Trophoblast cell (in vitro differentiated cells and primary cell): Measurements from ENCODE around the gene RASGRF1.

Source experiments
- DNase-seq, 2 donors: peaks; one replicate each; pipeline ENCODE4 v3.0.0-alpha.2; 2016
- H2AFZ ChIP-seq: 2 replicates; pipeline ENCODE4 v1.6.1; 2013; ENCODE audit warnings: low read length, moderate library complexity, mild to moderate bottlenecking; ENCODE audit not compliant: insufficient read depth, poor library complexity
- H2AK5ac ChIP-seq: 2 replicates; pipeline ENCODE4 v1.6.1; 2013; ENCODE audit warnings: mild to moderate bottlenecking, low read length
- H2BK120ac ChIP-seq: 2 replicates; pipeline ENCODE4 v1.6.1; 2013; ENCODE audit warnings: low read length, mild to moderate bottlenecking, moderate library complexity; ENCODE audit not compliant: insufficient read depth, poor library complexity
- H2BK12ac ChIP-seq: 2 replicates; pipeline ENCODE4 v1.6.1; 2013; ENCODE audit warnings: mild to moderate bottlenecking, low read length, moderate library complexity
- H2BK5ac ChIP-seq: 2 replicates; pipeline ENCODE4 v1.6.1; 2013; ENCODE audit warnings: low read length, low read depth, moderate library complexity, mild to moderate bottlenecking; ENCODE audit not compliant: poor library complexity
- H3K14ac ChIP-seq: 2 replicates; pipeline ENCODE4 v1.6.1; 2013; ENCODE audit warnings: mild to moderate bottlenecking, low read length
- H3K18ac ChIP-seq: 2 replicates; pipeline ENCODE4 v1.6.1; 2013; ENCODE audit warnings: mild to moderate bottlenecking, low read length
- H3K23ac ChIP-seq: 2 replicates; pipeline ENCODE4 v1.6.1; 2013; ENCODE audit warnings: low read length
- H3K27ac ChIP-seq: 2 replicates; pipeline ENCODE4 v1.5.1; 2013; ENCODE audit warnings: low read depth, mild to moderate bottlenecking, inconsistent platforms, low read length, moderate library complexity
- H3K27me3 ChIP-seq: 2 replicates; pipeline ENCODE4 v1.6.1; 2013; ENCODE audit warnings: inconsistent platforms, mild to moderate bottlenecking, low read length, moderate library complexity; ENCODE audit not compliant: insufficient read depth
- H3K36me3 ChIP-seq, 2 experiments: 1 replicate in 1 of 2; 2 replicates in 1 of 2; pipeline ENCODE4 v1.6.1; 2013; ENCODE audit warnings: low read length in 2 of 2, mild to moderate bottlenecking in 2 of 2, moderate library complexity in 1 of 2; ENCODE audit not compliant: insufficient read depth in 2 of 2, control insufficient read depth in 1 of 2
- H3K4ac ChIP-seq: 2 replicates; pipeline ENCODE4 v1.6.1; 2013; ENCODE audit warnings: low read depth, mild to moderate bottlenecking, low read length, moderate library complexity
- H3K4me1 ChIP-seq, 2 experiments: 1 replicate in 1 of 2; 2 replicates in 1 of 2; pipeline ENCODE4 v1.6.1; 2013; ENCODE audit warnings: low read length in 2 of 2, mild to moderate bottlenecking in 2 of 2, moderate library complexity in 1 of 2; ENCODE audit not compliant: insufficient read depth in 2 of 2, control insufficient read depth in 1 of 2
- H3K4me2 ChIP-seq: 2 replicates; pipeline ENCODE4 v1.6.1; 2013; ENCODE audit warnings: inconsistent platforms, mild to moderate bottlenecking, low read length, moderate library complexity
- H3K4me3 ChIP-seq: 2 replicates; pipeline ENCODE4 v1.5.1; 2013; ENCODE audit warnings: mild to moderate bottlenecking, low read depth, low read length, inconsistent platforms
- H3K79me1 ChIP-seq: one replicate; pipeline ENCODE4 v1.6.1; 2013; ENCODE audit warnings: low read length
- H3K79me2 ChIP-seq: 2 replicates; pipeline ENCODE4 v1.6.1; 2013; ENCODE audit warnings: low read length, mild to moderate bottlenecking; ENCODE audit not compliant: control insufficient read depth, insufficient read depth, poor library complexity
- H3K9ac ChIP-seq: 2 replicates; pipeline ENCODE4 v1.6.1; 2013; ENCODE audit warnings: mild to moderate bottlenecking, low read length
- H3K9me3 ChIP-seq: 2 replicates; pipeline ENCODE4 v1.6.1; 2013; ENCODE audit warnings: low read depth, mild to moderate bottlenecking, control low read depth, inconsistent platforms, low read length; ENCODE audit not compliant: insufficient read depth
- H4K12ac ChIP-seq: 2 replicates; pipeline ENCODE4 v1.6.1; 2013; ENCODE audit warnings: low read depth, mild to moderate bottlenecking, low read length, moderate library complexity
- H4K8ac ChIP-seq: 2 replicates; pipeline ENCODE4 v1.6.1; 2013; ENCODE audit warnings: low read depth, mild to moderate bottlenecking, low read length, moderate library complexity
- H4K91ac ChIP-seq: one replicate; pipeline ENCODE4 v1.6.1; 2013; ENCODE audit warnings: low read depth, mild to moderate bottlenecking, low read length, moderate library complexity
- WGBS: extraction: QIAGEN DNeasy Blood & Tissue Kit; methylation state at CpG from one replicate; pipeline ENCODE4 v1.1.7; 2013; ENCODE audit warnings: missing lambda C conversion rate; ENCODE audit not compliant: insufficient read length, insufficient coverage; ENCODE audit errors: extremely low coverage; 5-methylcytosine and 5-hydroxymethylcytosine counted together

Gene RASGRF1

DNA sequence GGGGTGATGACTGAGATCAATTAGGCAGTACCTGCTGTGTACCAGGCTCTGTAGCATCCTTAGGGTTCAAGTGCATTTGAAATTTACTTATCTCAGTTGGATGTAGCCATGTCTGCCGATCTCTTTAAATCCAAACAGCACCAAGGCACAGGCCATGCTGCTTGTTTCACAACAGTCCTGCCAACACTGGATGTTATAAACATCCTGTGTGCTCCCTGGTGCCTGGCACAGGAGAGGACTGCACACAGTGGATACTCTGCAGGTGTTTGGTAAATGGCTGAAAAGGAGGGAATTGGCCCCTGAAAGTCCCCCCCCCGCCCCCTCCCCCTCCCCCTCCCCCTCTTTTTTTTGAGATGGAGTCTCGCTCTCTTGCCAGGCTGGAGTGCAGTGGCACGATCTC lies 172.7 kb downstream of the RASGRF1 start:
- Histone ChIP-seq H3K27me3 (no peaks in the 10 kb centered on the region), H3K4ac (no peak overlapping the region), H3K36me3 (peaks cover 34 to 49% of the 10 kb centered on the region in 2 experiments), H4K91ac (no peak overlapping the region), H3K9ac (no peak overlapping the region), H2AFZ (no peak overlapping the region), H4K8ac (no peak overlapping the region), H3K14ac (no peak overlapping the region), H3K23ac (no peak overlapping the region), H3K4me3 (no peak overlapping the region), H3K79me2 (no peaks in the 10 kb centered on the region), H2BK12ac (no peak overlapping the region), H2BK120ac (no peak overlapping the region), H3K27ac (no peak overlapping the region), H3K9me3 (no peaks in the 10 kb centered on the region), H3K4me1 (peaks cover 0 to 4% of the 10 kb centered on the region in 2 experiments), H3K4me2 (no peak overlapping the region), H2BK5ac (no peak overlapping the region), H3K79me1 (no peaks in the 10 kb centered on the region), H3K18ac (no peak overlapping the region), H2AK5ac (no peak overlapping the region), H4K12ac (no peak overlapping the region)
- WGBS = no CpG with 5 or more reads among the region's 4 CpGs
- DNase-seq = no peak

- Histone ChIP-seq H2AFZ (no peak overlapping the region), H4K8ac (no peak overlapping the region)
- no CpG with 5 or more reads among the region's 4 CpGs for WGBS
These were observed 174.5 kb downstream of the RASGRF1 start for GRCh38 chr15:78916088-78916487.

GRCh38 chr15:78915341-78916087 lies 175.1 kb downstream of the RASGRF1 start:
- no peak overlapping the region for H4K8ac ChIP-seq
- no peak overlapping the region for H3K18ac ChIP-seq
- no peak overlapping the region for H3K23ac ChIP-seq
- peak in 1 of 2 donors; percentile 45 for DNase-seq
- no peak overlapping the region for H2BK5ac ChIP-seq
- H4K91ac ChIP-seq = no peak overlapping the region
- no peak overlapping the region for H2BK120ac ChIP-seq
- no peak overlapping the region for H2AFZ ChIP-seq
- H3K4ac ChIP-seq = no peak overlapping the region
- H3K79me1 ChIP-seq = no peaks in the 10 kb centered on the region
- no peaks in the 10 kb centered on the region for H3K9me3 ChIP-seq
- no peaks in the 10 kb centered on the region for H3K79me2 ChIP-seq
- H3K36me3 ChIP-seq = peaks cover 24 to 41% of the 10 kb centered on the region in 2 experiments
- no peak overlapping the region for H3K14ac ChIP-seq
- no peak overlapping the region for H3K4me3 ChIP-seq
- H3K27ac ChIP-seq = no peak overlapping the region
- H3K9ac ChIP-seq = no peak overlapping the region
- no peak overlapping the region for H2BK12ac ChIP-seq
- no peak overlapping the region for H4K12ac ChIP-seq
- WGBS = no CpG with 5 or more reads among the region's 12 CpGs
- peaks cover 0 to 4% of the 10 kb centered on the region in 2 experiments for H3K4me1 ChIP-seq
- H3K27me3 ChIP-seq = no peaks in the 10 kb centered on the region
- H3K4me2 ChIP-seq = no peak overlapping the region
- H2AK5ac ChIP-seq = no peak overlapping the region

More at GRCh38 chr15:78916088-78916487, 174.5 kb downstream of the RASGRF1 start:
- H2BK120ac ChIP-seq = no peak overlapping the region
- no peak overlapping the region for H3K14ac ChIP-seq
- H4K91ac ChIP-seq = no peak overlapping the region
- H3K9ac ChIP-seq = no peak overlapping the region
- no peak for DNase-seq
- no peak overlapping the region for H3K4me3 ChIP-seq
- H3K27ac ChIP-seq = no peak overlapping the region
- H2BK5ac ChIP-seq = no peak overlapping the region
- no peaks in the 10 kb centered on the region for H3K27me3 ChIP-seq
- peaks cover 0 to 4% of the 10 kb centered on the region in 2 experiments for H3K4me1 ChIP-seq
- H4K12ac ChIP-seq = no peak overlapping the region
- no peak overlapping the region for H3K23ac ChIP-seq
- H3K18ac ChIP-seq = no peak overlapping the region
- peaks cover 22 to 37% of the 10 kb centered on the region in 2 experiments for H3K36me3 ChIP-seq
- no peaks in the 10 kb centered on the region for H3K79me2 ChIP-seq
- no peak overlapping the region for H3K4ac ChIP-seq
- no peak overlapping the region for H3K4me2 ChIP-seq
- no peak overlapping the region for H2AK5ac ChIP-seq
- H2BK12ac ChIP-seq = no peak overlapping the region
- no peaks in the 10 kb centered on the region for H3K9me3 ChIP-seq
- no peaks in the 10 kb centered on the region for H3K79me1 ChIP-seq

- Histone ChIP-seq H3K79me1 (no peaks in the 10 kb centered on the region), H3K18ac (no peak overlapping the region), H3K36me3 (peaks cover 33 to 48% of the 10 kb centered on the region in 2 experiments), H3K4me2 (no peak overlapping the region), H3K9me3 (no peaks in the 10 kb centered on the region), H3K4ac (no peak overlapping the region), H3K27me3 (no peaks in the 10 kb centered on the region), H2BK5ac (no peak overlapping the region), H2BK120ac (no peak overlapping the region), H3K4me3 (no peak overlapping the region), H2AK5ac (no peak overlapping the region), H3K4me1 (peaks cover 0 to 4% of the 10 kb centered on the region in 2 experiments), H3K14ac (no peak overlapping the region), H3K79me2 (no peaks in the 10 kb centered on the region), H3K9ac (no peak overlapping the region), H2AFZ (peak overlapping the region; percentile 1), H2BK12ac (no peak overlapping the region), H4K8ac (no peak overlapping the region), H3K27ac (no peak overlapping the region), H3K23ac (no peak overlapping the region), H4K12ac (no peak overlapping the region), H4K91ac (no peak overlapping the region)
- no CpG with 5 or more reads among the region's 13 CpGs for WGBS
- DNase-seq = no peak
These were observed 176.4 kb downstream of the RASGRF1 start for GRCh38 chr15:78914027-78914764.
